ENCODE data around the gene ZNF697. TPM values are rescaled to one million over a fixed set of nuclear protein-coding genes. Genes with fewer than 3 reads are reported as not detected.

Gene ZNF697
- total and polyA plus RNA-seq, 4 donors: 2.3 to 22.2 (median 5.0) TPM

DNA sequence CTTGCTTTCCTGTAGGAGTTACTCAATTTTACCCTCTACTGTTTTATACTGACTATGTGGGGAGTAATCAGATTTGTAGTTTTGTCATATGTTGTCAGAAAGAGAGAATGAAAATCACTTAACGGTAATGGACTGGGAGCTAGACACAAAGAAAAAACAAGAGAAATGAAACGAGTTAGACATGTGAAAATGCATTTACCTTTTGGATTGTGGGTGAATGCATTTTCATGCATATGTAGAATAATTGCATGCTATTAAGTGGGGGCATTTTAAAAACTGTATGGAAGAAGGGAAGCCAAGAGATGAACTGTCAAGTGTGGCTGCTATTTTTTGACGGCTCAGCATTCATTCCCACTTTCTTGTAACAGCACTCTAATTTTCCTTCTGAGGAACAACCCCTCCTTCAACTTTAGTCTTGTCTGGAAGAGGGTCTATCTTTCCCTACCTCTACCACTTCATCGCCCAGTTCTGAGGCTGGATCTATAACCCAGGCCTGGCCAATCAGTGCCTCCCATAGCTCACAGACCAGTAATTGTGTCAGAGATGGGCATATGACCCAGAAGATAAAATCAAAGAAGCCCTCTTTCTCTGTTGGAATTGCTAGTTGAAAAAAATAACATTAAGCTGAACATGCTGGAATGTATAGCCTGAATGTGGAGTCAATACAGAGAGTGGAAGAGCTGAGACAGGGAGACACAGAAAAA is 5.2 kb upstream of the ZNF697 start:
- H3K27me3 ChIP-seq (ENCODE audit: control insufficient read depth in 3 of 3, insufficient read depth in 3 of 3, low read length in 2 of 3): peaks cover 0 to 3% (median 0%) of the 10 kb centered on the region in 3 donors
- no peak overlapping the region for H3K27ac ChIP-seq (ENCODE audit: low read depth in 1 of 2, low read length in 1 of 2)
- TF ChIP-seq, protein P1, sequence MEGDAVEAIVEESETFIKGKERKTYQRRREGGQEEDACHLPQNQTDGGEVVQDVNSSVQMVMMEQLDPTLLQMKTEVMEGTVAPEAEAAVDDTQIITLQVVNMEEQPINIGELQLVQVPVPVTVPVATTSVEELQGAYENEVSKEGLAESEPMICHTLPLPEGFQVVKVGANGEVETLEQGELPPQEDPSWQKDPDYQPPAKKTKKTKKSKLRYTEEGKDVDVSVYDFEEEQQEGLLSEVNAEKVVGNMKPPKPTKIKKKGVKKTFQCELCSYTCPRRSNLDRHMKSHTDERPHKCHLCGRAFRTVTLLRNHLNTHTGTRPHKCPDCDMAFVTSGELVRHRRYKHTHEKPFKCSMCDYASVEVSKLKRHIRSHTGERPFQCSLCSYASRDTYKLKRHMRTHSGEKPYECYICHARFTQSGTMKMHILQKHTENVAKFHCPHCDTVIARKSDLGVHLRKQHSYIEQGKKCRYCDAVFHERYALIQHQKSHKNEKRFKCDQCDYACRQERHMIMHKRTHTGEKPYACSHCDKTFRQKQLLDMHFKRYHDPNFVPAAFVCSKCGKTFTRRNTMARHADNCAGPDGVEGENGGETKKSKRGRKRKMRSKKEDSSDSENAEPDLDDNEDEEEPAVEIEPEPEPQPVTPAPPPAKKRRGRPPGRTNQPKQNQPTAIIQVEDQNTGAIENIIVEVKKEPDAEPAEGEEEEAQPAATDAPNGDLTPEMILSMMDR (IDR thresholded peaks at IDR 0.05; ENCODE audit: control extremely low read depth, extremely low read depth): no peak
- DNase-seq (no peak), ATAC-seq (ENCODE audit: insufficient read depth, low FRiP score) (no peak)
- 87 to 88% methylated on average over 4 of the region's 4 CpGs for WGBS, 2 donors
- peaks cover 0 to 36% (median 6%) of the 10 kb centered on the region in 5 donors for H3K4me1 ChIP-seq (ENCODE audit: control insufficient read depth in 5 of 5, insufficient read depth in 5 of 5, low read length in 5 of 5)
- no peaks in the 10 kb centered on the region for H3K9me3 ChIP-seq (ENCODE audit: control insufficient read depth in 4 of 4, insufficient read depth in 3 of 4, low read length in 3 of 4)
- no peaks in the 10 kb centered on the region for H3K36me3 ChIP-seq (ENCODE audit: control insufficient read depth in 4 of 4, insufficient read depth in 4 of 4, low read length in 4 of 4)
- peak overlapping the region in 1 of 2 donors; percentile 30 for H3K9ac ChIP-seq (ENCODE audit: insufficient read depth in 1 of 2, low read length in 2 of 2)
- H3K4me3 ChIP-seq: no peak overlapping the region

DNA sequence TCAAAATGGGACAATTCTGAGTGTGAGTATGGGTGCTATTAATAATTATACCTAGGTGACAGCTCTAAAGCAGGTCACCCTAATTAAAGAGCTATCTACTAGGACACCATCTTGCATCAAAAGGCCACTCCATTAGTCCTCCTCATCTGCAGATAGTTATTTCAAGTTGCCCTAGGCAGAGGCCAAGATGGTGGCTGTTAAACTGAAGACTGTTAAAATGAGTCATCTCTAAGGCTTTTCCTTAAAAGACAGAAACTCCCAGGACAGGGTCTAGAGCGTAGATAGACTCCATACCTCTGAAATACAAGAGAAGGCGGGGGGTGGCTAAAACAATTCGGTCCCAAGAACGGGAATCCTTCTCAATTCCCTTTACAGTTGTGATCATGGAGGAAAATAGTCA is 4.5 kb upstream of the ZNF697 start:
- Histone ChIP-seq H3K36me3 (ENCODE audit: control insufficient read depth in 4 of 4, insufficient read depth in 4 of 4, low read length in 4 of 4) (no peaks in the 10 kb centered on the region), H3K9ac (ENCODE audit: insufficient read depth in 1 of 2, low read length in 2 of 2) (no peak overlapping the region), H3K4me1 (ENCODE audit: control insufficient read depth in 5 of 5, insufficient read depth in 5 of 5, low read length in 5 of 5) (peaks cover 0 to 35% (median 6%) of the 10 kb centered on the region in 5 donors), H3K27ac (ENCODE audit: low read depth in 1 of 2, low read length in 1 of 2) (no peak overlapping the region), H3K9me3 (ENCODE audit: control insufficient read depth in 4 of 4, insufficient read depth in 3 of 4, low read length in 3 of 4) (no peaks in the 10 kb centered on the region), H3K4me3 (no peak overlapping the region), H3K27me3 (ENCODE audit: control insufficient read depth in 3 of 3, insufficient read depth in 3 of 3, low read length in 2 of 3) (peaks cover 0 to 3% (median 0%) of the 10 kb centered on the region in 3 donors)
- WGBS, 2 donors: 95 to 98% methylated on average over 4 of the region's 4 CpGs
- DNase-seq (no peak), ATAC-seq (ENCODE audit: insufficient read depth, low FRiP score) (no peak)
- TF ChIP-seq, protein P1 (IDR thresholded peaks at IDR 0.05; ENCODE audit: control extremely low read depth, extremely low read depth): no peak

DNA sequence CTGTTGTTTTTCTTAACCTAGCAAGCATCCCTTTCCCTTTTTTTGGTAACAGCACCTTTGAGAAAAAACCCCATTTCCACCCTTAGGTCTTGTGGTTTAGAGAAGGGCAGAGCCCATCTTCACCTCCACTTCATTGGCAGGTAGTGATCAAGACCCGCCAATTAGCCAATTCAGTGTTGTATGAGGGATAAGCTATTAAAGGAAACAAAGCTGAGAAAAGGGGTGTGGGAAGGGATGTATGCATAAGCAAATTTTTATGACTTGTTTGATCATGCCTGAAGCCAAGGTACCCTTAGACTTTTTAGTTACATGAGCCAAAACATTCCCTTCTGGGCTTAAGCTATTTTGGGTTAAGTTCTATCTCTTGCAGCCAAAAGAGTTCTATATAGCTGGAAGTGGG is 3.6 kb upstream of the ZNF697 start:
- DNase-seq (no peak), ATAC-seq (ENCODE audit: insufficient read depth, low FRiP score) (no peak)
- Histone ChIP-seq H3K27ac (ENCODE audit: low read depth in 1 of 2, low read length in 1 of 2) (no peak overlapping the region), H3K9ac (ENCODE audit: insufficient read depth in 1 of 2, low read length in 2 of 2) (no peak overlapping the region), H3K36me3 (ENCODE audit: control insufficient read depth in 4 of 4, insufficient read depth in 4 of 4, low read length in 4 of 4) (no peaks in the 10 kb centered on the region), H3K4me3 (no peak overlapping the region), H3K9me3 (ENCODE audit: control insufficient read depth in 4 of 4, insufficient read depth in 3 of 4, low read length in 3 of 4) (no peaks in the 10 kb centered on the region), H3K27me3 (ENCODE audit: control insufficient read depth in 3 of 3, insufficient read depth in 3 of 3, low read length in 2 of 3) (peaks cover 0 to 3% (median 0%) of the 10 kb centered on the region in 3 donors), H3K4me1 (ENCODE audit: control insufficient read depth in 5 of 5, insufficient read depth in 5 of 5, low read length in 5 of 5) (peaks cover under 1 to 35% (median 7%) of the 10 kb centered on the region in 5 donors)
- TF ChIP-seq, protein P1 (IDR thresholded peaks at IDR 0.05; ENCODE audit: control extremely low read depth, extremely low read depth): no peak
- 88% methylated on average over 1 of the region's 1 CpG for WGBS, 2 donors

Measured in lung (tissue), 12 donors.